Muscle layer of colon (tissue), 2 donors: ENCODE results near the gene SLX4IP.
"Not testable (repeated sequence)": the region's sequence is repeated elsewhere in the genome, so short reads cannot be mapped to it uniquely, and the experiment has no call there.

Experiments used
- H3K27ac ChIP-seq: one replicate; pipeline ENCODE4 v1.7.0; 2013; ENCODE audit warnings: low read depth, mild to moderate bottlenecking, low read length, moderate library complexity
- H3K27me3 ChIP-seq, 2 donors: one replicate each; pipeline ENCODE4 v1.7.0; 2013; ENCODE audit warnings: low read length in 2 of 2, mild to moderate bottlenecking in 2 of 2; ENCODE audit not compliant: insufficient read depth in 2 of 2, control insufficient read depth in 1 of 2
- H3K36me3 ChIP-seq: one replicate; pipeline ENCODE4 v1.7.0; 2013; ENCODE audit warnings: mild to moderate bottlenecking, low read length; ENCODE audit not compliant: insufficient read depth
- H3K4me1 ChIP-seq: one replicate; pipeline ENCODE4 v1.7.0; 2013; ENCODE audit warnings: mild to moderate bottlenecking, low read length; ENCODE audit not compliant: insufficient read depth
- H3K4me3 ChIP-seq, 2 donors: one replicate each; pipeline ENCODE4 v1.7.0; 2013; ENCODE audit warnings: low read length in 2 of 2, low read depth in 1 of 2, mild to moderate bottlenecking in 1 of 2, moderate library complexity in 1 of 2
- H3K9ac ChIP-seq: one replicate; pipeline ENCODE4 v1.7.0; 2013; ENCODE audit warnings: low read length
- H3K9me3 ChIP-seq: one replicate; pipeline ENCODE4 v1.7.0; 2013; ENCODE audit warnings: mild to moderate bottlenecking, low read length
- donor health status: abdominal sarcoma.
- donor health status: Adenocarcinoma of cecum.

SLX4IP gene

DNA sequence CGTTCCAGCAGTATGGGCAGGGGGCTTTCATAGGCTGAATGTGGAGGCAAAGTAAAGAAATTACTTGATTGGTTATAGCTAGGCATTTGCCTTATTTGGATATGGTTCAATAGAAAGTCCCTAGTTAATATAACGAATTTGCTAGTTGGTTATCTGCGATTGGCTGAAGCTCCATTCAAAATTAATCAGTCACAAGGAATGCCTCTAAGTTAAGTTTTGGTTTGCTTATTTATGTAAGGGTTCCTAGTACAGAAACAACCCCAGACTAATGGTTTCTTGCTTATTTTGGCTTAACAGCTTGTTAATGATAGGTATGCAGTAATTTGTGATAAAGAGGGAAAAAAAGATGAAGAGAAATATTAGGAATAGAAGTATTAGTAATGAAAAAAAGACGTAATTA lies 151.2 kb downstream of the SLX4IP start:
- Histone ChIP-seq H3K9ac (no peak overlapping the region), H3K4me1 (peaks cover 10% of the 10 kb centered on the region), H3K27me3 (no peaks in the 10 kb centered on the region), H3K9me3 (no peaks in the 10 kb centered on the region), H3K27ac (no peak overlapping the region), H3K4me3 (no peak overlapping the region), H3K36me3 (no peaks in the 10 kb centered on the region)

DNA sequence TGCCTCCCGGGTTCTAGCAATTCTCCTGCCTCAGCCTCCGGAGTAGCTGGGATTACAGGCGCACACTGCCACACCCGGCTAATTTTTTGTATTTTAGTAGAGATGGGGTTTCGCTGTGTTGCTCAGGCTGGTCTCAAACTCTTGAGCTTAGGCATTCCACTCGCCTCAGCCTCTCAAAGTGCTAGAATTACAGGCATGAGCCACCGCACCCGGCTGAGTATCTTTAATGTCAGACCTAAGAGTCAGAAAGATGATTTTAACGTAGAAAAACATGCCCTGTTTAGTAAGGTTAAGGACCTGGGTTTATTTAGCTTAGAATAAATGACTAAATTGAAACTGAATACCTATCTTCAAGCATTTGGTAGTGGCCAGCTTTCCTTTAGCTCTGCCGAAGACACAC lies 155.3 kb downstream of the SLX4IP start:
- not testable (repeated sequence) for H3K27me3 ChIP-seq, H3K9ac ChIP-seq, H3K36me3 ChIP-seq, H3K27ac ChIP-seq, H3K4me3 ChIP-seq, H3K9me3 ChIP-seq
- peaks cover 21% of the 10 kb centered on the region for H3K4me1 ChIP-seq

DNA sequence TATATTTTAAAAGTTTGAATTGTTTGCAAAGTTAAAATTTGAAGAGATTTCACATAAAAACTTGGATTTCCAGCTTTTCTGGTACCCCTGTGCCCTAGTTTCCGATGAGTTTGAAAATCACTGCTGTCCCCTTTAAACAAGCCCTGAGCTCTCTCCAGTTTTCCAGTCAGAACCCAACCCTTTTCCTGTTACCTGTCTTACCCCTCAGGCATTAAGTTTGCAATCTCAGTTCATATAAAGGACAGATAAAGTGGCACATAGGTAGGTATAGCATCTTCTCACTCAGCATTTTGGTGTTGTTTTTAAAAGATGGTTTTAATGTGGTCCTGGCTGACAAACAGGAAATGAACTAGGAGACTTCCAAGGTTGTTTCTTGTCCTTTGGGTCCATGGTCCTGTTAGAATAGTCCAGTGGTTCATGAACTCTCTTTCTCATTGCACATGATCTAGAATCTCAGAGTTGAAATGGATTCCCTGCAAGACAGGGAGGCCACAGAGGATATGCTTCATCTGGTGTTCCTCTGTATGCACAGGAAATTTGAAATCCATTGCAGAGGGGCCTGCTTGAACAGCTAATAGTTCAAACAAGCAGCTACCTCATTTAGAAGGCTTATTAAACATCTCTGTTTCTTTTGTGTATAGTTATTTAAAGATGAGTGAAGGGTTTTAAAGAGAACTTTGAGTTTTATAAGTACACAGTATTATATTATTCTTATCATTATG lies 156.0 kb downstream of the SLX4IP start:
- H3K9me3 ChIP-seq, result no peaks in the 10 kb centered on the region
- no peak overlapping the region for H3K4me3 ChIP-seq
- H3K27me3 ChIP-seq, result no peaks in the 10 kb centered on the region
- H3K4me1 ChIP-seq, result peaks cover 28% of the 10 kb centered on the region
- no peaks in the 10 kb centered on the region for H3K36me3 ChIP-seq
- no peak overlapping the region for H3K9ac ChIP-seq
- no peak overlapping the region for H3K27ac ChIP-seq

DNA sequence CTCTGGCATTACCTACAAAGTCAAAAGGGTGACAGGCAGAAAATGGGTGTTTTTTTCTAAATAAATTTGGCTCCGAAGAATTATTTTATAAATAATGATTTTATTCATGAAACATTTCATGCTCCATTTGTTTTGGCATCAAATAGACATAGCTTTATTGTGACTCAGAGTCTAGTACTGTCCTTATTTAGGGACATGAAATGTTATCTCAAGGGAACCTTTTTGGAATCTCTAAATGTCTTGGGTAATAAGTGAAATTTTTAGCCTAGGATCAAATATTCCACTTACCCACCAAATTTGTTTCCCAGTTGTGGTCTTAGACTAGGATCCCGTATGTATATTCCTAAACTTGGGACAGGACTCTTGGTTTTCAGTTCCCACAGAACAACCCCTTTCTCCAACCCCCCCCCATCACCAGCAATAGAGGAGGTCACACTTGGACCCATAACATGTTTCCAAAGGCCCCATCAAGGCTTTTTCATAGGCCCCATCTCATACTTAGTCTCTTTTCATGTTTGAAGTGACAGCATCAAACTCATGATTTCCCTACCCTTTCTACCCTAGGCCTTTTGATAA lies 156.9 kb downstream of the SLX4IP start:
- no peaks in the 10 kb centered on the region for H3K9me3 ChIP-seq
- no peaks in the 10 kb centered on the region for H3K27me3 ChIP-seq
- H3K9ac ChIP-seq, result no peak overlapping the region
- H3K4me1 ChIP-seq, result peaks cover 29% of the 10 kb centered on the region
- no peaks in the 10 kb centered on the region for H3K36me3 ChIP-seq
- no peak overlapping the region for H3K4me3 ChIP-seq
- H3K27ac ChIP-seq, result no peak overlapping the region

DNA sequence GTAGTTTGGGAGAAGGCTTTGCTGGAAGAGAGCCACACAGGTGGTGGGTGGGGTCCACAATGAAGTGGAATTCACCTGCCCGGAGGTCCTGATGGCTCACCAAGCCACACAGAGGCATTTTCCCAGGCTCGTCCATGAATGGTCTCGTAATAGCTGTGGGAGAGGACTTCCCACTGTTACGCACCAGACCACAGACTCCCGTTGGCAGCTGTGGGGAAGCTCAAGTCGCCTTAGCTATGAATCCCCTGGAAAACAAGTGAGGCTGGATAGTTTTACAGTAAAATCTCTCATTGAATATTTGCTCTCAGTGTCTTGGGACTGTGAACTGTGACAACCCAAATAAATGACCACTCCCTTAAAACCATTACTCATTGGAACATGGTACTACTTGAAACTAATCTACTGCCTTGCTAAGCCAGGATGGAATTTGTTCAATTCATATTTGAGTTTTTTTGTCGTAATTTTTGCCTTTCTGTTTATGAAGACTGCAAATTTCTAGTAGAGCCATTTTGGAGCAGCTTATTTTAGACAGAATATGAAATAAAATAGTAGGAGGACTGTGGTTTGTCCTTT lies 159.3 kb downstream of the SLX4IP start:
- Histone ChIP-seq H3K4me3 (no peak overlapping the region), H3K36me3 (no peaks in the 10 kb centered on the region), H3K4me1 (peaks cover 29% of the 10 kb centered on the region), H3K9me3 (no peaks in the 10 kb centered on the region), H3K27me3 (no peaks in the 10 kb centered on the region), H3K27ac (no peak overlapping the region), H3K9ac (no peak overlapping the region)

DNA sequence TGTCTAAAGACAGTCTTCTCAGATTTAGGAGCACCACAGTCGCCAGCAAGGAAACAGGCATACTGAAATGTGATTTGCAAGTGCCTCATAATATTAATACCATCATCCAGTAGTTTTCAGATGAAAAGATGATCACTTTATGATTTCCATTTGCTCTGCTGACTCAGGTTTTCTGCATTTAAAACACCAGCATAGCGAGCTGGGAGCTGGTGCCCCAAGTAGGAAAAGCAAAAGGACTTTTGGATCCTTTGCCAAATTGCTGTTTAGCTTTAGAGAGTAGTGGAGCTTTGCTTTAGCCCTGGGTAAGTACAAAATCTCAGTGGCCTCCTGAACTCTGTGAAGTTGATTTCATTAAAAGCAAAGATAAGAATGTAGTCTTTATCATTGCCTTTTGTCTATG lies 160.2 kb downstream of the SLX4IP start:
- no peak overlapping the region for H3K4me3 ChIP-seq
- no peaks in the 10 kb centered on the region for H3K27me3 ChIP-seq
- H3K9ac ChIP-seq, result no peak overlapping the region
- H3K9me3 ChIP-seq, result no peaks in the 10 kb centered on the region
- peak overlapping the region; percentile 25 for H3K27ac ChIP-seq
- no peaks in the 10 kb centered on the region for H3K36me3 ChIP-seq
- H3K4me1 ChIP-seq, result peaks cover 29% of the 10 kb centered on the region

DNA sequence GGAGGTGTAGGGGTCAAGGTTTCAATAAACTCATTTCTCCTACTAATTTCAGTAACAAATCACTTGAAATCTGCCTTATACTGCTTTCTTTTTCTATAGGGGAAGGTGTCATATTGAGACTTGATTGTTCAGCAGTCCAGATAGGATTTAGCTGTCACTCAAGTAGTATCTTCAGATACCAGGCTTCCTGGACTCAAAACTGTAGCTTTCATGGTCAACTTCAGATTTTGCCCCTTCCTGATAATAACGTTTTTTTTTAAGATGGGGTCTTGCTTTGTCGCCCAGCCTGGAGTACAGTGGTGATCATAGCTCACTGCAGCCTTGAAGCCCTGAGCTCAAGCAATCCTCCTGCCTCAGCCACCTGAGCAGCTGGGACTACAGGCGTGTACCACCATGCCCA lies 160.9 kb downstream of the SLX4IP start:
- Histone ChIP-seq H3K4me1 (peaks cover 29% of the 10 kb centered on the region), H3K4me3 (no peak overlapping the region), H3K36me3 (no peaks in the 10 kb centered on the region), H3K27ac (peak overlapping the region; percentile 25), H3K27me3 (no peaks in the 10 kb centered on the region), H3K9ac (no peak overlapping the region), H3K9me3 (no peaks in the 10 kb centered on the region)

DNA sequence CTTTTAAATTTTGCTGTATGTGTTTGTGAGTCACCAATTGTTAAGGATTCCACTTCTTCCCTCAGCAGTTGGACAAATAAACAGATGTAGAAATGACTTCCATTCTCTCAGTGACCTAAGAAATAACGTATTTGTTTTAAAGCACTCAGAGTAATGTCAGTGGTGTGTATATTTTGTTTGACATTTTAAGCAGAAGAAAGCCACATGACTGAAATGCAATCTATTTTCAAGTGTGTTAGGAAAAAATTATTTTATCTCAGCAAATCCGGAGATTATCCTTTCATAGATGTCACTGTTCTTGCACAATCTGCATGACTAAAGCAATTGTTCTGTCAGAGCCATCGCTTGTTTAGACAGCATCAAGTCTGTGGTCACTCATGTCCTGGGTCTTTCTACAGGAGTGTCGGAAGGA lies 161.6 kb downstream of the SLX4IP start:
- Histone ChIP-seq H3K27me3 (no peaks in the 10 kb centered on the region), H3K9ac (no peak overlapping the region), H3K4me1 (peaks cover 22% of the 10 kb centered on the region), H3K9me3 (no peaks in the 10 kb centered on the region), H3K36me3 (no peaks in the 10 kb centered on the region), H3K4me3 (no peak overlapping the region), H3K27ac (no peak overlapping the region)

DNA sequence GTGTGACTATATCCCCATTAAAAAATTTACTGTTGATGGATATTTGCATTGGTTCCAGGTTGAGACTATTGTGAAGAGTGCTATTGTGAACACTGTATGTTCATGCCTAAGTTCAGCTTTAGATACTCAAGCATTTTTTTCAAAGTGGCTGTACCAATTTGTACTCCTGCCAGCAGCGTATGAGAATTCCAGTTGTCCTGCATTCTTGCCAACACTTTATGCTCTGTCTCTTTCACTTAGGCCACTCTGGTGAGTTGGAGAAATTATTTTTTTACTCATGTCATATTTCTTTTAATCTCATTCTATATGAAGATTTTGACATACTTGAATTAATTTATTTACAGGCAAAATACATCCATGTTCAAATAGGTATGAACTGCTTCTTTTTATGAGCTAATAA lies 162.5 kb downstream of the SLX4IP start:
- H3K27me3 ChIP-seq, result no peaks in the 10 kb centered on the region
- H3K27ac ChIP-seq, result no peak overlapping the region
- no peaks in the 10 kb centered on the region for H3K9me3 ChIP-seq
- peaks cover 17% of the 10 kb centered on the region for H3K4me1 ChIP-seq
- no peak overlapping the region for H3K9ac ChIP-seq
- H3K36me3 ChIP-seq, result no peaks in the 10 kb centered on the region
- H3K4me3 ChIP-seq, result no peak overlapping the region

DNA sequence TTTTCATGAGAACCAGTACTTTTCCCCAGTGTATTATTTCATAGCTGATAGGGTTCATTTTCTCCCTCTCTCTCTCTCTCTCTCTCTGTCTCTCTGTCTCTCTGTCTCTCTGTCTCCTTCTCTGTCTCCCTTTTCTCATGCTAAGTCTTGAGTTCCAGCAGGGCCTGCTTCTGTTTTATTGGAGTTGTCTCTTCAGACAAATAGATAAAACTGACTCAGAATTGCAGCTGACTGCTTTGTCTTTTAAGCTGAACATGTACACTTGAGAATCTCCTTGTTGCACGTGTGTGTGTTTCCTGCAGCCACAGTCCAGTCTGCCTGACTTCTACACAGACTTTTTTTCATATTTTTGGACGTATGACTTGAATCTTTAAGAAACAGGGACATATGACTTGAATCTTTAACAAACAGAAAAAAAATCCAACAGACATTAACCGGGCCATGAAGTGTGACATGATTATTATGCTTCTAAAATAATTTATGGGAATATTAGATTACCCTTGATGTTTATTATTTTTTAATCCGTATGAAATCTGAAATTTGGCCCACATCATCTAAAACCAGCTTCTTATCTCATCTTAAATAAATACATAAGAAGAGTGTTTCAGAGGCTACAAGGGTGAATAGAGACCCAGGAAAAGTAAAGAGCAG lies 167.2 kb downstream of the SLX4IP start:
- no peak overlapping the region for H3K9ac ChIP-seq
- H3K27me3 ChIP-seq, result no peaks in the 10 kb centered on the region
- no peaks in the 10 kb centered on the region for H3K9me3 ChIP-seq
- no peak overlapping the region for H3K27ac ChIP-seq
- no peaks in the 10 kb centered on the region for H3K36me3 ChIP-seq
- H3K4me3 ChIP-seq, result no peak overlapping the region
- H3K4me1 ChIP-seq, result peaks cover 7% of the 10 kb centered on the region

DNA sequence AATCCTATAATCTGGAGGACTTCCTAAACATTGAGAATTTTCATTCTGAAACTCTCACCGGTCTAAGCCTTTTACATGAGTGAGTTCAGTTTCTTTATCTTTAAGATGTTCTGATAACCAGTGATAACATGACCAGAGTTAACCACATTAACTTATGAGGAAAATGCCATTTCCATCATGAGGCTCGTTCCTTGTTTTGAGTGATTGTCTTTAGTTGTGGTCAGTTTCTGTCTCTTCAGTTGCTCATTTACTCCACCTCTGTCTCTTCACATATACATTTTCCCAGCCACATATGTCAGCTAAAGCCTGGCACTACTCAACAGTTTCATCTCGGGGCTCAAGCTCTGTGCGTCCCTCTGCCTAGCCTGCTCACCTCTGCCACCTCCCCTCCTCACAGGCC lies 168.3 kb downstream of the SLX4IP start:
- Histone ChIP-seq H3K27ac (no peak overlapping the region), H3K9ac (no peak overlapping the region), H3K9me3 (no peaks in the 10 kb centered on the region), H3K36me3 (no peaks in the 10 kb centered on the region), H3K4me1 (peaks cover 7% of the 10 kb centered on the region), H3K4me3 (no peak overlapping the region), H3K27me3 (no peaks in the 10 kb centered on the region)
